Fibroblast of the aortic adventitia (primary cell): ENCODE measurements around the gene DUS1L. TPM values are rescaled to one million over a fixed set of nuclear protein-coding genes. Genes with fewer than 3 reads are reported as not detected.

Source experiments
- DNase-seq: peaks from one replicate; pipeline ENCODE4 v3.0.0-alpha.2; 2010; ENCODE audit warnings: low read depth
- H3K4me3 ChIP-seq: 2 replicates; pipeline ENCODE4 v1.5.1; 2011; ENCODE audit warnings: low read depth, mild to moderate bottlenecking, control low read depth, low read length, moderate library complexity
- total RNA-seq: library from RNA; depleted of rRNA; stranded (reverse); fragments of >200 nt; gene quantifications from 2 replicates; pipeline ENCODE4 v1.2.3, GENCODE V29; 2012; ENCODE audit warnings: low replicate concordance
- TF ChIP-seq, protein P1 (sequence below): IDR thresholded peaks from 2 replicates; pipeline ENCODE4 v1.5.1; 2011; ENCODE audit warnings: mild to moderate bottlenecking, low read length, control low read depth, inconsistent platforms; ENCODE audit not compliant: insufficient read depth

DUS1L gene
- total RNA-seq, 1 donor = 33.8 TPM

- TF ChIP-seq, protein P1, sequence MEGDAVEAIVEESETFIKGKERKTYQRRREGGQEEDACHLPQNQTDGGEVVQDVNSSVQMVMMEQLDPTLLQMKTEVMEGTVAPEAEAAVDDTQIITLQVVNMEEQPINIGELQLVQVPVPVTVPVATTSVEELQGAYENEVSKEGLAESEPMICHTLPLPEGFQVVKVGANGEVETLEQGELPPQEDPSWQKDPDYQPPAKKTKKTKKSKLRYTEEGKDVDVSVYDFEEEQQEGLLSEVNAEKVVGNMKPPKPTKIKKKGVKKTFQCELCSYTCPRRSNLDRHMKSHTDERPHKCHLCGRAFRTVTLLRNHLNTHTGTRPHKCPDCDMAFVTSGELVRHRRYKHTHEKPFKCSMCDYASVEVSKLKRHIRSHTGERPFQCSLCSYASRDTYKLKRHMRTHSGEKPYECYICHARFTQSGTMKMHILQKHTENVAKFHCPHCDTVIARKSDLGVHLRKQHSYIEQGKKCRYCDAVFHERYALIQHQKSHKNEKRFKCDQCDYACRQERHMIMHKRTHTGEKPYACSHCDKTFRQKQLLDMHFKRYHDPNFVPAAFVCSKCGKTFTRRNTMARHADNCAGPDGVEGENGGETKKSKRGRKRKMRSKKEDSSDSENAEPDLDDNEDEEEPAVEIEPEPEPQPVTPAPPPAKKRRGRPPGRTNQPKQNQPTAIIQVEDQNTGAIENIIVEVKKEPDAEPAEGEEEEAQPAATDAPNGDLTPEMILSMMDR = no peak
- no peak overlapping the region for H3K4me3 ChIP-seq
- DNase-seq = no peak
Observed at GRCh38 chr17:82055023-82055964, 10.3 kb downstream of the DUS1L start.

GRCh38 chr17:82054351-82055022, 11.1 kb downstream of the DUS1L start:
- DNase-seq = no peak
- H3K4me3 ChIP-seq = no peak overlapping the region
- TF ChIP-seq, protein P1 = no peak

- TF ChIP-seq, protein P1 = no peak
- DNase-seq = no peak
- peak overlapping the region; percentile 80 for H3K4me3 ChIP-seq
Observed at GRCh38 chr17:82053556-82054263, 11.9 kb downstream of the DUS1L start.

DNA sequence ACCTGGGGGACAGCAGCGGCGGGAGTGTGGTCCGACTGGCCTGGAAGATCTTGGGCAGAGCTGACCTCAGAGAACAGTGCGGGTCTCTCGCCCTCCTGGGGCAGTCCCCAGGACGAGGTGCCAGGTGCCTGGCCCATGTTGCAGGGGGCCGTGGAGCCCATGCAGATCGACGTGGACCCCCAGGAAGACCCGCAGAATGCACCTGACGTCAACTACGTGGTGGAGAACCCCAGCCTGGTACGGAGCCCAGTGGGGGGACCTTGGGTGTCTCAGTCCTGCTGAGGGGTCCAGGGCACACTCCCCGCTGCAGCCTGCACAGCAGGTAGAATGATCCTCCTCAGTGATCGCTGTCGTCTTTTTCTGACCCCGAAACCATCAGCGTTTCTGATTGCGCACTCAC, 12.5 kb downstream of the DUS1L start:
- DNase-seq = no peak
- H3K4me3 ChIP-seq = peak overlapping the region; percentile 80
- TF ChIP-seq, protein P1 = no peak

- H3K4me3 ChIP-seq = peak overlapping the region; percentile 80
- DNase-seq = no peak
- TF ChIP-seq, protein P1 = no peak
Observed at GRCh38 chr17:82052638-82053059, 13.0 kb downstream of the DUS1L start.

- DNase-seq = peak; percentile 34
- TF ChIP-seq, protein P1 = no peak
Observed at GRCh38 chr17:82051776-82052637, 13.6 kb downstream of the DUS1L start, which contains the start of the genes GPS1 and RFNG. GPS1 (plus strand) TSS chr17:82051898; CDS start chr17:82051932, 34 bp downstream. RFNG (minus strand) TSS chr17:82051811; CDS start chr17:82051766, 45 bp downstream.

More at GRCh38 chr17:82051776-82052637, 13.6 kb downstream of the DUS1L start, which contains the start of the genes GPS1 and RFNG:
- H3K4me3 ChIP-seq = peak within 1 kb of the TSS; percentile 80
